SK-N-SH (cell line): Measurements from ENCODE around the gene FZD10. TPM values are rescaled to one million over a fixed set of nuclear protein-coding genes. Genes with fewer than 3 reads are reported as not detected.

Experiments used
- CTCF ChIA-PET: fragments of 300-600, 350-600 bp; formaldehyde crosslinking; extraction: SDS; loops from one replicate; lab custom pipeline; 2021; lab: Yijun Ruan, JAX
- POLR2A ChIA-PET: fragments of 350-600 bp; sonication (Branson Sonifier 250); formaldehyde crosslinking; extraction: SDS; loops from one replicate; lab custom pipeline; 2020; ENCODE audit warnings: antibody characterized with exemption, inconsistent platforms; lab: Yijun Ruan, JAX
- DNase-seq: peaks from one replicate; pipeline ENCODE4 v3.0.0; 2012
- H2AFZ ChIP-seq: fragments of 200-600 bp; sonication (generic); 2 replicates; pipeline ENCODE4 v1.8.1; 2016; ENCODE audit warnings: antibody characterized with exemption, mild to moderate bottlenecking, low read depth
- H3F3A ChIP-seq: fragments of 200-600 bp; sonication (generic); replicated peaks from 2 replicates; pipeline ENCODE3; 2016; ENCODE audit warnings: antibody characterized with exemption, mild to moderate bottlenecking; ENCODE audit not compliant: insufficient read depth
- H3K27ac ChIP-seq, 2 experiments: fragments of 200-500 bp in 1 of 2; fragments of 200-600 bp in 1 of 2; sonication (Bioruptor generic) in 1 of 2; sonication (generic), shearing (Covaris generic) in 1 of 2; 2 replicates each; pipeline versions ENCODE4 v1.5.1 to v1.6.1; 2014 to 2016; ENCODE audit warnings: low read depth in 2 of 2, inconsistent platforms in 1 of 2, low read length in 1 of 2, mild to moderate bottlenecking in 1 of 2, mixed read lengths in 1 of 2
- H3K27me3 ChIP-seq: fragments of 200-600 bp; sonication (generic), shearing (Covaris generic); 2 replicates; pipeline ENCODE4 v1.6.1; 2016; ENCODE audit warnings: mixed run types; ENCODE audit not compliant: insufficient read depth
- H3K36me3 ChIP-seq, 2 experiments: fragments of 200-500 bp in 1 of 2; fragments of 200-600 bp in 1 of 2; sonication (Bioruptor generic) in 1 of 2; sonication (generic) in 1 of 2; replicated peaks in 1 of 2; 2 replicates each; pipeline versions ENCODE3 to v1.5.1; 2014 to 2016; ENCODE audit warnings: low read length in 1 of 2, mild to moderate bottlenecking in 1 of 2; ENCODE audit not compliant: insufficient read depth in 2 of 2, control insufficient read depth in 1 of 2
- H3K4me1 ChIP-seq, 2 experiments: fragments of 200-500 bp in 1 of 2; fragments of 200-600 bp in 1 of 2; sonication (Bioruptor generic) in 1 of 2; sonication (generic), shearing (Covaris generic) in 1 of 2; 2 replicates each; pipeline versions ENCODE4 v1.5.1 to v1.6.1; 2014 to 2016; ENCODE audit warnings: low read depth in 1 of 2, low read length in 1 of 2, mixed run types in 1 of 2; ENCODE audit not compliant: insufficient read depth in 2 of 2, control insufficient read depth in 1 of 2
- H3K4me2 ChIP-seq: fragments of 200-600 bp; sonication (generic), shearing (Covaris generic); 2 replicates; pipeline ENCODE4 v1.6.1; 2017; ENCODE audit warnings: mixed run types
- H3K4me3 ChIP-seq, 2 experiments: fragments of 200-500 bp in 1 of 2; fragments of 200-600 bp in 1 of 2; sonication (Bioruptor generic) in 1 of 2; sonication (generic), shearing (Covaris generic) in 1 of 2; 2 replicates each; pipeline versions ENCODE4 v1.5.1 to v1.8.1; 2014 to 2016; ENCODE audit warnings: low read depth in 2 of 2, inconsistent platforms in 1 of 2, low read length in 1 of 2, mild to moderate bottlenecking in 1 of 2, mixed read lengths in 1 of 2, moderate library complexity in 1 of 2
- H3K79me2 ChIP-seq: fragments of 200-600 bp; sonication (generic); 2 replicates; pipeline ENCODE4 v1.8.1; 2017; ENCODE audit warnings: mild to moderate bottlenecking; ENCODE audit not compliant: insufficient read depth
- H3K9ac ChIP-seq: fragments of 200-600 bp; sonication (generic); 2 replicates; pipeline ENCODE4 v1.6.1; 2017; ENCODE audit warnings: mixed run types
- H3K9me2 ChIP-seq: fragments of 200-600 bp; sonication (generic); 2 replicates; pipeline ENCODE4 v1.6.1; 2017; ENCODE audit warnings: mixed run types
- H3K9me3 ChIP-seq: fragments of 200-600 bp; sonication (generic); 2 replicates; pipeline ENCODE4 v1.6.1; 2017; ENCODE audit warnings: mixed run types, mild to moderate bottlenecking, moderate library complexity
- H4K20me1 ChIP-seq: fragments of 200-600 bp; sonication (generic); 2 replicates; pipeline ENCODE4 v1.6.1; 2017; ENCODE audit warnings: mild to moderate bottlenecking, mixed run types; ENCODE audit not compliant: insufficient read depth
- CHD2 ChIP-seq: fragments of 150-350 bp; IDR thresholded peaks from 2 replicates; pipeline ENCODE4 v1.6.1; 2018; ENCODE audit warnings: low read length; ENCODE audit not compliant: partially characterized antibody
- ELF1 ChIP-seq: IDR thresholded peaks from 2 replicates; pipeline ENCODE4 v1.4.0; 2012
- EP300 ChIP-seq, 2 experiments: IDR thresholded peaks; 2 replicates each; pipeline versions ENCODE4 v1.4.0 to v1.6.1; 2012; ENCODE audit warnings: borderline replicate concordance in 1 of 2, low read depth in 1 of 2, low read length in 1 of 2
- GABPA ChIP-seq: IDR thresholded peaks from 2 replicates; pipeline ENCODE4 v1.4.0; 2012; ENCODE audit warnings: low read depth, mild to moderate bottlenecking
- JUND ChIP-seq: IDR thresholded peaks from 2 replicates; pipeline ENCODE4 v1.4.0; 2012
- MEF2A ChIP-seq: IDR thresholded peaks from 2 replicates; pipeline ENCODE4 v1.4.0; 2012; ENCODE audit warnings: low read depth, borderline replicate concordance
- NFIC ChIP-seq: IDR thresholded peaks from 2 replicates; pipeline ENCODE4 v1.4.0; 2012; ENCODE audit warnings: borderline replicate concordance
- NRF1 ChIP-seq: IDR thresholded peaks from 2 replicates; pipeline ENCODE4 v1.6.1; 2012; ENCODE audit warnings: low read depth, mild to moderate bottlenecking, low read length
- POLR2AphosphoS5 ChIP-seq: IDR thresholded peaks from 2 replicates; pipeline ENCODE4 v1.6.1; 2012; ENCODE audit warnings: low read depth, low read length
- RAD21 ChIP-seq: IDR thresholded peaks from 2 replicates; pipeline ENCODE4 v1.6.1; 2012; ENCODE audit warnings: mild to moderate bottlenecking, low read length
- RCOR1 ChIP-seq: fragments of 150-350 bp; IDR thresholded peaks from 2 replicates; pipeline ENCODE4 v1.6.1; 2017; ENCODE audit warnings: antibody characterized with exemption, low read length
- RFX5 ChIP-seq: IDR thresholded peaks from 2 replicates; pipeline ENCODE4 v1.6.1; 2012; ENCODE audit warnings: mild to moderate bottlenecking, improper control_type of control experiment, low read length
- RXRA ChIP-seq: IDR thresholded peaks from 2 replicates; pipeline ENCODE4 v1.4.0; 2012; ENCODE audit warnings: low read depth, mild to moderate bottlenecking, borderline replicate concordance
- TCF12 ChIP-seq: IDR thresholded peaks from 2 replicates; pipeline ENCODE4 v1.4.0; 2012
- WGBS: methylation state at CpG from one replicate; pipeline ENCODE4 v1.1.6; 2017; ENCODE audit warnings: low lambda C conversion rate; 5-methylcytosine and 5-hydroxymethylcytosine counted together
- polyA plus RNA-seq, 3 experiments: library from polyadenylated mRNA; depleted of rRNA; stranded (reverse); fragments of >200 nt; gene quantifications; 2 replicates each; pipeline ENCODE4 v1.2.3, GENCODE V29; 2012
- TF ChIP-seq, protein P1 (sequence below): IDR thresholded peaks from 2 replicates; pipeline ENCODE4; 2012
- TF ChIP-seq, protein P2 (sequence below): IDR thresholded peaks from 2 replicates; pipeline ENCODE4 v1.4.0; 2012; ENCODE audit warnings: low read depth
- TF ChIP-seq, protein P3 (sequence below): IDR thresholded peaks from 2 replicates; pipeline ENCODE4 v1.4.0; 2012; ENCODE audit warnings: low read depth, borderline replicate concordance
- TF ChIP-seq, protein P4 (sequence below): IDR thresholded peaks from 2 replicates; pipeline ENCODE4 v1.6.1; 2012; ENCODE audit warnings: mild to moderate bottlenecking, low read depth, low read length, moderate library complexity
- TF ChIP-seq, protein P5 (sequence below): fragments of 150-350 bp; IDR thresholded peaks from 2 replicates; pipeline ENCODE4 v1.6.1; 2017; ENCODE audit warnings: antibody characterized with exemption, low read length, low read depth, borderline replicate concordance
- TF ChIP-seq, protein P6 (sequence below): fragments of 150-350 bp; IDR thresholded peaks from 2 replicates; pipeline ENCODE4 v1.6.1; 2016; ENCODE audit warnings: mild to moderate bottlenecking, low read depth, low read length

Gene FZD10
- polyA plus RNA-seq, 1 of the 3 experiments (the other 2 are of a cell fraction): not detected

DNA sequence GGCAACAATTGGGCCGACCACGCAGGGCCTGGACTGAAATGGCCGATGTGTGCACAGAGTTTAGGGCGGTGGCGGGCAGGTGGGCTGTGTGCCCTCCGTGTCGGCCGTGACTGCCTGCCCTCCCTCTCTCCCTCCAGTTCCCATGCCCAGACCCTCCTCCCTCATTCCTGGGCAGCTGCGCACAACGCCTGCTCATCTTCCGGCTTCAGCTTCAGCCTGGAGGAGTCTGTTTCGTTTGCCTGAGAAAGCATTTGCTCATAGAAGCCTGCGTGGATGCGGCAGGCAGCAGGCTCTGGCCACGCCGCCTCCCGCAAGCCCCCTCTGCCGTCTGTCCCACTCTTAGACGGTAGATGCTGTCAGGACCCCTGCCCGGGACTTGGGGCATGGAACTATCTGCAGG lies 47.3 kb upstream of the FZD10 start:
- WGBS: 68% methylated on average over 18 of the region's 20 CpGs
- no peak for DNase-seq
- Histone ChIP-seq H3K27me3 (no peaks in the 10 kb centered on the region), H3K36me3 (no peaks in the 10 kb centered on the region), H2AFZ (no peak overlapping the region), H3K9me3 (no peaks in the 10 kb centered on the region), H4K20me1 (no peaks in the 10 kb centered on the region), H3F3A (no peaks in the 10 kb centered on the region), H3K4me2 (no peak overlapping the region), H3K27ac (no peak overlapping the region), H3K9me2 (no peaks in the 10 kb centered on the region), H3K9ac (no peak overlapping the region), H3K4me3 (no peak overlapping the region), H3K4me1 (peaks cover 0 to 6% of the 10 kb centered on the region in 2 experiments; a peak in 1 of 4 replicates), H3K79me2 (no peaks in the 10 kb centered on the region)
- ChIA-PET POLR2A (no interaction called here), CTCF (no interaction called here)
- TF ChIP-seq NFIC: no peak
- no peak for TF ChIP-seq ELF1
- TF ChIP-seq NRF1: no peak
- TF ChIP-seq CHD2: no peak
- TF ChIP-seq TCF12: no peak
- no peak for TF ChIP-seq EP300 (IDR thresholded peaks at IDR 0.05; ENCODE audit: borderline replicate concordance in 1 of 2, low read depth in 1 of 2, low read length in 1 of 2)
- no peak for TF ChIP-seq GABPA
- no peak for TF ChIP-seq RXRA
- TF ChIP-seq, protein P1, sequence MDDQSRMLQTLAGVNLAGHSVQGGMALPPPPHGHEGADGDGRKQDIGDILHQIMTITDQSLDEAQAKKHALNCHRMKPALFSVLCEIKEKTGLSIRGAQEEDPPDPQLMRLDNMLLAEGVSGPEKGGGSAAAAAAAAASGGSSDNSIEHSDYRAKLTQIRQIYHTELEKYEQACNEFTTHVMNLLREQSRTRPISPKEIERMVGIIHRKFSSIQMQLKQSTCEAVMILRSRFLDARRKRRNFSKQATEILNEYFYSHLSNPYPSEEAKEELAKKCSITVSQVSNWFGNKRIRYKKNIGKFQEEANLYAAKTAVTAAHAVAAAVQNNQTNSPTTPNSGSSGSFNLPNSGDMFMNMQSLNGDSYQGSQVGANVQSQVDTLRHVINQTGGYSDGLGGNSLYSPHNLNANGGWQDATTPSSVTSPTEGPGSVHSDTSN: no peak
- TF ChIP-seq RCOR1: no peak
- TF ChIP-seq, protein P2, sequence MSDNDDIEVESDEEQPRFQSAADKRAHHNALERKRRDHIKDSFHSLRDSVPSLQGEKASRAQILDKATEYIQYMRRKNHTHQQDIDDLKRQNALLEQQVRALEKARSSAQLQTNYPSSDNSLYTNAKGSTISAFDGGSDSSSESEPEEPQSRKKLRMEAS: no peak
- TF ChIP-seq POLR2AphosphoS5: no peak
- TF ChIP-seq, protein P3, sequence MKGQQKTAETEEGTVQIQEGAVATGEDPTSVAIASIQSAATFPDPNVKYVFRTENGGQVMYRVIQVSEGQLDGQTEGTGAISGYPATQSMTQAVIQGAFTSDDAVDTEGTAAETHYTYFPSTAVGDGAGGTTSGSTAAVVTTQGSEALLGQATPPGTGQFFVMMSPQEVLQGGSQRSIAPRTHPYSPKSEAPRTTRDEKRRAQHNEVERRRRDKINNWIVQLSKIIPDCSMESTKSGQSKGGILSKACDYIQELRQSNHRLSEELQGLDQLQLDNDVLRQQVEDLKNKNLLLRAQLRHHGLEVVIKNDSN: no peak
- no peak for TF ChIP-seq MEF2A
- no peak for TF ChIP-seq RAD21
- TF ChIP-seq RFX5: no peak
- TF ChIP-seq, protein P4, sequence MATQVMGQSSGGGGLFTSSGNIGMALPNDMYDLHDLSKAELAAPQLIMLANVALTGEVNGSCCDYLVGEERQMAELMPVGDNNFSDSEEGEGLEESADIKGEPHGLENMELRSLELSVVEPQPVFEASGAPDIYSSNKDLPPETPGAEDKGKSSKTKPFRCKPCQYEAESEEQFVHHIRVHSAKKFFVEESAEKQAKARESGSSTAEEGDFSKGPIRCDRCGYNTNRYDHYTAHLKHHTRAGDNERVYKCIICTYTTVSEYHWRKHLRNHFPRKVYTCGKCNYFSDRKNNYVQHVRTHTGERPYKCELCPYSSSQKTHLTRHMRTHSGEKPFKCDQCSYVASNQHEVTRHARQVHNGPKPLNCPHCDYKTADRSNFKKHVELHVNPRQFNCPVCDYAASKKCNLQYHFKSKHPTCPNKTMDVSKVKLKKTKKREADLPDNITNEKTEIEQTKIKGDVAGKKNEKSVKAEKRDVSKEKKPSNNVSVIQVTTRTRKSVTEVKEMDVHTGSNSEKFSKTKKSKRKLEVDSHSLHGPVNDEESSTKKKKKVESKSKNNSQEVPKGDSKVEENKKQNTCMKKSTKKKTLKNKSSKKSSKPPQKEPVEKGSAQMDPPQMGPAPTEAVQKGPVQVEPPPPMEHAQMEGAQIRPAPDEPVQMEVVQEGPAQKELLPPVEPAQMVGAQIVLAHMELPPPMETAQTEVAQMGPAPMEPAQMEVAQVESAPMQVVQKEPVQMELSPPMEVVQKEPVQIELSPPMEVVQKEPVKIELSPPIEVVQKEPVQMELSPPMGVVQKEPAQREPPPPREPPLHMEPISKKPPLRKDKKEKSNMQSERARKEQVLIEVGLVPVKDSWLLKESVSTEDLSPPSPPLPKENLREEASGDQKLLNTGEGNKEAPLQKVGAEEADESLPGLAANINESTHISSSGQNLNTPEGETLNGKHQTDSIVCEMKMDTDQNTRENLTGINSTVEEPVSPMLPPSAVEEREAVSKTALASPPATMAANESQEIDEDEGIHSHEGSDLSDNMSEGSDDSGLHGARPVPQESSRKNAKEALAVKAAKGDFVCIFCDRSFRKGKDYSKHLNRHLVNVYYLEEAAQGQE: no peak
- TF ChIP-seq, protein P5, sequence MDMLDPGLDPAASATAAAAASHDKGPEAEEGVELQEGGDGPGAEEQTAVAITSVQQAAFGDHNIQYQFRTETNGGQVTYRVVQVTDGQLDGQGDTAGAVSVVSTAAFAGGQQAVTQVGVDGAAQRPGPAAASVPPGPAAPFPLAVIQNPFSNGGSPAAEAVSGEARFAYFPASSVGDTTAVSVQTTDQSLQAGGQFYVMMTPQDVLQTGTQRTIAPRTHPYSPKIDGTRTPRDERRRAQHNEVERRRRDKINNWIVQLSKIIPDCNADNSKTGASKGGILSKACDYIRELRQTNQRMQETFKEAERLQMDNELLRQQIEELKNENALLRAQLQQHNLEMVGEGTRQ: no peak
- TF ChIP-seq, protein P6, sequence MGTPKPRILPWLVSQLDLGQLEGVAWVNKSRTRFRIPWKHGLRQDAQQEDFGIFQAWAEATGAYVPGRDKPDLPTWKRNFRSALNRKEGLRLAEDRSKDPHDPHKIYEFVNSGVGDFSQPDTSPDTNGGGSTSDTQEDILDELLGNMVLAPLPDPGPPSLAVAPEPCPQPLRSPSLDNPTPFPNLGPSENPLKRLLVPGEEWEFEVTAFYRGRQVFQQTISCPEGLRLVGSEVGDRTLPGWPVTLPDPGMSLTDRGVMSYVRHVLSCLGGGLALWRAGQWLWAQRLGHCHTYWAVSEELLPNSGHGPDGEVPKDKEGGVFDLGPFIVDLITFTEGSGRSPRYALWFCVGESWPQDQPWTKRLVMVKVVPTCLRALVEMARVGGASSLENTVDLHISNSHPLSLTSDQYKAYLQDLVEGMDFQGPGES: no peak
- no peak for TF ChIP-seq JUND
